KMS-11 (cell line): ENCODE measurements around the gene HIVEP1.

Source experiments
- H2AFZ ChIP-seq: fragments of 200-600 bp; sonication (generic); 2 replicates; pipeline ENCODE4 v1.6.1; 2016; ENCODE audit warnings: antibody characterized with exemption, mixed run types, low read depth
- H3K27ac ChIP-seq: fragments of 200-600 bp; sonication (generic); 2 replicates; pipeline ENCODE4 v1.6.1; 2016; ENCODE audit warnings: mild to moderate bottlenecking, mixed run types
- H3K27me3 ChIP-seq: fragments of 200-600 bp; sonication (generic); 2 replicates; pipeline ENCODE4 v1.6.1; 2017; ENCODE audit warnings: mild to moderate bottlenecking, low read depth, mixed run types, moderate library complexity; ENCODE audit not compliant: insufficient read depth
- H3K36me3 ChIP-seq: fragments of 200-600 bp; sonication (generic); 2 replicates; pipeline ENCODE4 v1.6.1; 2017; ENCODE audit warnings: mild to moderate bottlenecking, mixed run types; ENCODE audit not compliant: insufficient read depth
- H3K4me1 ChIP-seq: fragments of 200-600 bp; sonication (generic); 2 replicates; pipeline ENCODE4 v1.6.1; 2016; ENCODE audit warnings: mild to moderate bottlenecking, low read depth, mixed run types; ENCODE audit not compliant: poor library complexity, severe bottlenecking
- H3K4me2 ChIP-seq: fragments of 200-600 bp; sonication (generic); 2 replicates; pipeline ENCODE4 v1.7.0; 2016; ENCODE audit warnings: mild to moderate bottlenecking, mixed run types
- H3K4me3 ChIP-seq: fragments of 200-600 bp; sonication (generic); IDR thresholded peaks from 2 replicates; pipeline ENCODE4 v1.6.1; 2017; ENCODE audit warnings: low read depth, low read length, mixed read lengths; ENCODE audit not compliant: insufficient read depth
- H3K79me2 ChIP-seq: fragments of 200-600 bp; sonication (generic); 2 replicates; pipeline ENCODE4 v1.6.1; 2016; ENCODE audit warnings: low read depth, mixed run types; ENCODE audit not compliant: insufficient read depth
- H3K9ac ChIP-seq: fragments of 200-600 bp; sonication (generic); 2 replicates; pipeline ENCODE4 v1.6.1; 2016; ENCODE audit warnings: mild to moderate bottlenecking, mixed run types
- H4K20me1 ChIP-seq: fragments of 200-600 bp; sonication (generic); 2 replicates; pipeline ENCODE4 v1.6.1; 2016; ENCODE audit warnings: mild to moderate bottlenecking, mixed run types; ENCODE audit not compliant: insufficient read depth
- TF ChIP-seq, protein P1 (sequence below): fragments of 200-600 bp; sonication (generic); conservative IDR thresholded peaks from 2 replicates; pipeline ENCODE4 v1.6.1; 2017; ENCODE audit warnings: low read depth, mild to moderate bottlenecking, antibody characterized with exemption, low read length, moderate library complexity, mixed read lengths

Gene HIVEP1

DNA sequence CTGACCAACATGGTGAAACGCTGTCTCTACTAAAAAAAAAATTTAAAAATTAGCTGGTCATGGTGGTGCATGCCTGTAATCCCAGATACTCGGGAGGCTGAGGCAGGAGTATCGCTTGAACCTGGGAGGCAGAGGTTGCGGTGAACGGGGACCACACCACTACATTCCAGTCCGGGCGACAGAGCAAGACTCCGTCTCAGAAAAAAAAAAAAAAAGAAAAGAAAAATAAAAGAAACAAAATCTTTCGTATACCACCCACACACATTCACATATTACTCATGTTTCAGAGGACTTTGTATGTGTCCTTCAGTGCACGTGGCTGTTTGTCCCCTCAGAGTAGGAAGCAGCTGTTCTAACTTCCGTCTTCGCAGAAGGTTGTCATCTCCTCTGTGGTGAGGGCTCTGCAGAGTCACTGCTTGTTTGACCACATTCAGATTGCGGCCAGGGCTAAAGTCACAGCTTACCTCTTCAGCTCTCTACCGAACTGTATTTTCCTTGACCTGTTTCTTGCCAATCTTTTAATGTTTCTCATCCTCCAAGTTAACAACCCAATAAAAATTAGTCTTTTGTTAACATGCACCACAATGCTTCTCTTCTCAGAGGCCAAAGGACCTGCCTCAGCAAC, 36.6 kb upstream of the HIVEP1 start:
- H3K27me3 ChIP-seq = no peaks in the 10 kb centered on the region
- no peaks in the 10 kb centered on the region for H3K4me1 ChIP-seq
- no peak overlapping the region for H2AFZ ChIP-seq
- H4K20me1 ChIP-seq = no peaks in the 10 kb centered on the region
- TF ChIP-seq, protein P1, sequence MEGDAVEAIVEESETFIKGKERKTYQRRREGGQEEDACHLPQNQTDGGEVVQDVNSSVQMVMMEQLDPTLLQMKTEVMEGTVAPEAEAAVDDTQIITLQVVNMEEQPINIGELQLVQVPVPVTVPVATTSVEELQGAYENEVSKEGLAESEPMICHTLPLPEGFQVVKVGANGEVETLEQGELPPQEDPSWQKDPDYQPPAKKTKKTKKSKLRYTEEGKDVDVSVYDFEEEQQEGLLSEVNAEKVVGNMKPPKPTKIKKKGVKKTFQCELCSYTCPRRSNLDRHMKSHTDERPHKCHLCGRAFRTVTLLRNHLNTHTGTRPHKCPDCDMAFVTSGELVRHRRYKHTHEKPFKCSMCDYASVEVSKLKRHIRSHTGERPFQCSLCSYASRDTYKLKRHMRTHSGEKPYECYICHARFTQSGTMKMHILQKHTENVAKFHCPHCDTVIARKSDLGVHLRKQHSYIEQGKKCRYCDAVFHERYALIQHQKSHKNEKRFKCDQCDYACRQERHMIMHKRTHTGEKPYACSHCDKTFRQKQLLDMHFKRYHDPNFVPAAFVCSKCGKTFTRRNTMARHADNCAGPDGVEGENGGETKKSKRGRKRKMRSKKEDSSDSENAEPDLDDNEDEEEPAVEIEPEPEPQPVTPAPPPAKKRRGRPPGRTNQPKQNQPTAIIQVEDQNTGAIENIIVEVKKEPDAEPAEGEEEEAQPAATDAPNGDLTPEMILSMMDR = no peak
- no peaks in the 10 kb centered on the region for H3K36me3 ChIP-seq
- H3K79me2 ChIP-seq = no peaks in the 10 kb centered on the region
- H3K4me2 ChIP-seq = no peak overlapping the region
- no peak overlapping the region for H3K27ac ChIP-seq
- H3K4me3 ChIP-seq = no peak overlapping the region
- no peak overlapping the region for H3K9ac ChIP-seq

DNA sequence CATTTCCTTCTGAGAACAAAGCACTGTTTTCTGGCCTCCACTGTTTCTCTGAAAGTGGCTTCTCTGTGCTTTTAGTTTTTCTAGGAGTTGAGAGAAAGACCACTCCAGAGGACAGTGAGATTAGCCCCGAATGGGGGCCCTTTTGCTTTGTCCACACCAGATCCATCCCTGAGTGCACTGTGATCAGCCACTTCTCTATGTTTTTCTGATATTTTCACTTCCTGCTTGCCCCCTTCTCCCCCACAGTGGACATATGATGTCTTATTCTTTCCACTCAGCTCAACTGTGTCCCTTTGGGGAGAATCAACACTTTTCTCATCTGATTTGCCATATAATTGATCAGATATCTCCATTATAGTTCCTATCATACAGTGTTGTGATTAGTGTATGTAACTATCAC, 35.6 kb upstream of the HIVEP1 start:
- H2AFZ ChIP-seq = no peak overlapping the region
- no peaks in the 10 kb centered on the region for H3K79me2 ChIP-seq
- no peak overlapping the region for H3K4me2 ChIP-seq
- H4K20me1 ChIP-seq = no peaks in the 10 kb centered on the region
- H3K4me3 ChIP-seq = no peak overlapping the region
- H3K4me1 ChIP-seq = no peaks in the 10 kb centered on the region
- H3K27ac ChIP-seq = no peak overlapping the region
- no peaks in the 10 kb centered on the region for H3K27me3 ChIP-seq
- TF ChIP-seq, protein P1 = no peak
- H3K36me3 ChIP-seq = no peaks in the 10 kb centered on the region
- no peak overlapping the region for H3K9ac ChIP-seq

DNA sequence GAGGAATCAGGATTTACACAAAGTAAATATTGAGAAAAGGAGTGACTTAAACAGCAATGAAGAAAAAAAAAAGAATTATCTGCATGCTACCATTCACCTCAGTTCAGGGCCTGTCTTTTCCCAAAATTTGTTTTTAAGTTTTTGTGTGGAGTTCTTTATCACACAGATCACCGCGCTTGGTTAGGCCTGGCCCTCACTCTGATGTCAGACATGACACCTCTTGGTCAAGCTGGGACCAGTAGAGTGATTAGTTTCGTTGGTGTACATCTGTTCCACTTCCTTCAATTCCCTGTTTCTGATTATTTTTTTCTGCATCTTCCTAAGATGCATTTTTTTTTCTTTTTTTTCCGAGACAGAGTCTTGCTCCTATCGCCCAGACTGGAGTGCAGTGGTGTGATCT, 34.9 kb upstream of the HIVEP1 start:
- no peak overlapping the region for H3K4me3 ChIP-seq
- H3K4me1 ChIP-seq = no peaks in the 10 kb centered on the region
- no peak overlapping the region for H3K27ac ChIP-seq
- no peaks in the 10 kb centered on the region for H4K20me1 ChIP-seq
- no peak overlapping the region for H2AFZ ChIP-seq
- TF ChIP-seq, protein P1 = no peak
- H3K4me2 ChIP-seq = no peak overlapping the region
- H3K36me3 ChIP-seq = no peaks in the 10 kb centered on the region
- H3K79me2 ChIP-seq = no peaks in the 10 kb centered on the region
- H3K9ac ChIP-seq = no peak overlapping the region
- no peaks in the 10 kb centered on the region for H3K27me3 ChIP-seq

DNA sequence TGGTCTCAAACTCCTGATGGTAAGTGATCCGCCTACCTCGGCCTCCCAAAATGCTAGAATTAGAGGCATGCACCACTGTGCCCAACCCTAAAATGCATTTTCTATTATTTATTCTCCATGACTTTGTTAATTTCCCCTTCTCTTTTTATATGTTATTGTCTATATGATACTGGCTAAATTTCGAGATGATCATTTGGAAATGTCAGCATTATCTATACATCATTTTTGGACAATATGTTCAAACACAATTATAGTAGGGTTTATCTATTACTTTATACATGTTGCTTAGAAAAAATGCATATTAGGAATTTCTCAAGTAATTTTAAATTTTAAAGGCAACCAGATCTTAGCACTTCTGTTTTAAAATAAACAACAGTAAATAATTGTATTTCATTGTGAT, 34.4 kb upstream of the HIVEP1 start:
- H3K4me2 ChIP-seq = no peak overlapping the region
- no peaks in the 10 kb centered on the region for H3K4me1 ChIP-seq
- no peak overlapping the region for H3K4me3 ChIP-seq
- H3K36me3 ChIP-seq = no peaks in the 10 kb centered on the region
- no peaks in the 10 kb centered on the region for H3K79me2 ChIP-seq
- no peak overlapping the region for H3K27ac ChIP-seq
- H3K27me3 ChIP-seq = no peaks in the 10 kb centered on the region
- no peaks in the 10 kb centered on the region for H4K20me1 ChIP-seq
- TF ChIP-seq, protein P1 = no peak
- no peak overlapping the region for H3K9ac ChIP-seq
- H2AFZ ChIP-seq = no peak overlapping the region
